Mesenchymal stem cell (in vitro differentiated cells and primary cell): ENCODE measurements around the gene ACAD10.
"Not testable (repeated sequence)": the region's sequence is repeated elsewhere in the genome, so short reads cannot be mapped to it uniquely, and the experiment has no call there.

Source experiments
- DNase-seq: peaks from one replicate; pipeline ENCODE4 v3.0.0-alpha.2; 2013
- H2AFZ ChIP-seq: one replicate; pipeline ENCODE4 v1.6.1; 2013; ENCODE audit warnings: low read depth, mild to moderate bottlenecking, control low read depth, inconsistent platforms, low read length, moderate library complexity
- H2AK5ac ChIP-seq: 2 replicates; pipeline ENCODE4 v1.6.1; 2013; ENCODE audit warnings: low read length, moderate library complexity, mild to moderate bottlenecking, inconsistent platforms; ENCODE audit not compliant: severe bottlenecking
- H2BK120ac ChIP-seq: one replicate; pipeline ENCODE4 v1.6.1; 2013; ENCODE audit warnings: low read depth, mild to moderate bottlenecking, inconsistent platforms, low read length, moderate library complexity
- H2BK12ac ChIP-seq, 2 experiments: one replicate each; pipeline ENCODE4 v1.6.1; 2013; ENCODE audit warnings: inconsistent platforms in 2 of 2, low read length in 2 of 2, mild to moderate bottlenecking in 2 of 2, moderate library complexity in 2 of 2, control low read depth in 1 of 2
- H2BK15ac ChIP-seq: one replicate; pipeline ENCODE4 v1.6.1; 2013; ENCODE audit warnings: mild to moderate bottlenecking, low read depth, inconsistent platforms; ENCODE audit not compliant: poor library complexity, severe bottlenecking
- H2BK5ac ChIP-seq: 2 replicates; pipeline ENCODE4 v1.6.1; 2013; ENCODE audit warnings: low read depth, mild to moderate bottlenecking, low read length, control low read depth, inconsistent platforms; ENCODE audit not compliant: poor library complexity, severe bottlenecking
- H3K14ac ChIP-seq, 2 experiments: one replicate each; pipeline ENCODE4 v1.6.1; 2013; ENCODE audit warnings: inconsistent platforms in 2 of 2, low read length in 2 of 2, control low read depth in 1 of 2, mild to moderate bottlenecking in 1 of 2, moderate library complexity in 1 of 2
- H3K18ac ChIP-seq, 2 experiments: one replicate each; pipeline ENCODE4 v1.6.1; 2013; ENCODE audit warnings: inconsistent platforms in 2 of 2, low read length in 2 of 2, control low read depth in 1 of 2, low read depth in 1 of 2, mild to moderate bottlenecking in 1 of 2
- H3K23ac ChIP-seq, 2 experiments: one replicate each; pipeline ENCODE4 v1.6.1; 2013; ENCODE audit warnings: inconsistent platforms in 2 of 2, low read length in 2 of 2, mild to moderate bottlenecking in 2 of 2, moderate library complexity in 2 of 2, control low read depth in 1 of 2
- H3K27ac ChIP-seq: 2 replicates; pipeline ENCODE4 v1.5.1; 2013; ENCODE audit warnings: mild to moderate bottlenecking, moderate library complexity, low read length, control low read depth, inconsistent platforms; ENCODE audit not compliant: poor library complexity, severe bottlenecking
- H3K27me3 ChIP-seq, 2 experiments: 2 replicates each; pipeline versions ENCODE4 v1.6.1 to v1.7.0; 2013; ENCODE audit warnings: low read length in 2 of 2, mild to moderate bottlenecking in 2 of 2, moderate library complexity in 2 of 2, control low read depth in 1 of 2, inconsistent platforms in 1 of 2; ENCODE audit not compliant: control insufficient read depth in 1 of 2, insufficient read depth in 1 of 2
- H3K36me3 ChIP-seq, 2 experiments: 2 replicates each; pipeline versions ENCODE4 v1.6.1 to v1.7.0; 2013; ENCODE audit warnings: low read length in 2 of 2, control low read depth in 1 of 2, inconsistent platforms in 1 of 2, low read depth in 1 of 2, mild to moderate bottlenecking in 1 of 2; ENCODE audit not compliant: insufficient read depth in 2 of 2, control insufficient read depth in 1 of 2
- H3K4ac ChIP-seq, 2 experiments: one replicate each; pipeline ENCODE4 v1.6.1; 2013; ENCODE audit warnings: inconsistent platforms in 2 of 2, low read length in 2 of 2, mild to moderate bottlenecking in 2 of 2, moderate library complexity in 2 of 2, control low read depth in 1 of 2, low read depth in 1 of 2
- H3K4me1 ChIP-seq: 2 replicates; pipeline ENCODE4 v1.6.1; 2013; ENCODE audit warnings: low read depth, low read length, control low read depth; ENCODE audit not compliant: control insufficient read depth, insufficient read depth
- H3K4me2 ChIP-seq: 2 replicates; pipeline ENCODE4 v1.6.1; 2013; ENCODE audit warnings: low read length, mild to moderate bottlenecking, inconsistent platforms; ENCODE audit not compliant: poor library complexity, severe bottlenecking
- H3K4me3 ChIP-seq, 2 experiments: 2 replicates each; pipeline versions ENCODE4 v1.5.1 to v1.7.0; 2013; ENCODE audit warnings: low read length in 2 of 2, mild to moderate bottlenecking in 2 of 2, control low read depth in 1 of 2, low read depth in 1 of 2; ENCODE audit not compliant: insufficient read depth in 1 of 2
- H3K79me1 ChIP-seq: replicated peaks from 2 replicates; pipeline ENCODE4 v1.6.1; 2013; ENCODE audit warnings: mild to moderate bottlenecking, control low read depth, low read length, inconsistent platforms; ENCODE audit not compliant: poor library complexity, severe bottlenecking
- H3K9ac ChIP-seq: 2 replicates; pipeline ENCODE4 v1.7.0; 2013; ENCODE audit warnings: mild to moderate bottlenecking, low read length, moderate library complexity
- H3K9me3 ChIP-seq: 2 replicates; pipeline ENCODE4 v1.7.0; 2013; ENCODE audit warnings: mild to moderate bottlenecking, low read length; ENCODE audit not compliant: control insufficient read depth
- H4K8ac ChIP-seq: one replicate; pipeline ENCODE4 v1.6.1; 2013; ENCODE audit warnings: inconsistent platforms, mild to moderate bottlenecking, low read length, moderate library complexity
- H4K91ac ChIP-seq: one replicate; pipeline ENCODE4 v1.6.1; 2013; ENCODE audit warnings: mild to moderate bottlenecking, low read length, inconsistent platforms
- WGBS: methylation state at CpG from one replicate; pipeline ENCODE4 v1.1.7; 2013; ENCODE audit warnings: mixed read lengths; 5-methylcytosine and 5-hydroxymethylcytosine counted together

ACAD10 gene

GRCh38 chr12:111739524-111739923, 53.7 kb downstream of the ACAD10 start:
- not testable (repeated sequence) for H2BK15ac ChIP-seq, H4K8ac ChIP-seq, H3K4me1 ChIP-seq, DNase-seq, H3K14ac ChIP-seq, H3K79me1 ChIP-seq, H3K4me2 ChIP-seq, H2AK5ac ChIP-seq, H2AFZ ChIP-seq, H3K27me3 ChIP-seq, H3K4me3 ChIP-seq, H3K4ac ChIP-seq, H3K9ac ChIP-seq, H2BK120ac ChIP-seq, H3K9me3 ChIP-seq, H2BK5ac ChIP-seq, H3K27ac ChIP-seq, H4K91ac ChIP-seq, H3K18ac ChIP-seq, H3K23ac ChIP-seq, H2BK12ac ChIP-seq
- WGBS: 98% methylated on average over 9 of the region's 9 CpGs
- peaks cover 21 to 23% of the 10 kb centered on the region in 2 experiments for H3K36me3 ChIP-seq

GRCh38 chr12:111741235-111741812, 55.5 kb downstream of the ACAD10 start:
- WGBS: 45% methylated on average over 3 of the region's 4 CpGs
- Histone ChIP-seq H4K91ac (no peak overlapping the region), H2AFZ (no peak overlapping the region), H3K9ac (no peak overlapping the region), H2BK120ac (no peak overlapping the region), H3K27ac (no peak overlapping the region), H3K4me3 (no peak overlapping the region), H3K36me3 (peaks cover 33% of the 10 kb centered on the region in 2 experiments), H3K79me1 (peaks cover 1% of the 10 kb centered on the region), H3K4ac (no peak overlapping the region), H2BK12ac (no peak overlapping the region), H3K9me3 (no peaks in the 10 kb centered on the region), H4K8ac (no peak overlapping the region), H3K27me3 (no peaks in the 10 kb centered on the region), H3K23ac (no peak overlapping the region), H3K18ac (no peak overlapping the region), H3K4me2 (no peak overlapping the region), H2BK15ac (no peak overlapping the region), H3K14ac (no peak overlapping the region), H3K4me1 (no peaks in the 10 kb centered on the region), H2BK5ac (no peak overlapping the region), H2AK5ac (no peak overlapping the region)
- no peak for DNase-seq

GRCh38 chr12:111745211-111745610, 59.4 kb downstream of the ACAD10 start:
- H2AFZ ChIP-seq: no peak overlapping the region
- H2BK120ac ChIP-seq: no peak overlapping the region
- H3K23ac ChIP-seq: no peak overlapping the region
- peaks cover 1% of the 10 kb centered on the region for H3K79me1 ChIP-seq
- no peak overlapping the region for H3K9ac ChIP-seq
- no peak overlapping the region for H3K14ac ChIP-seq
- peaks cover 46 to 48% of the 10 kb centered on the region in 2 experiments for H3K36me3 ChIP-seq
- no peaks in the 10 kb centered on the region for H3K27me3 ChIP-seq
- H3K4me3 ChIP-seq: no peak overlapping the region
- no peak overlapping the region for H3K18ac ChIP-seq
- no peak overlapping the region for H4K8ac ChIP-seq
- no peak overlapping the region for H4K91ac ChIP-seq
- H3K27ac ChIP-seq: no peak overlapping the region
- no peak for DNase-seq
- no peaks in the 10 kb centered on the region for H3K4me1 ChIP-seq
- H2BK15ac ChIP-seq: no peak overlapping the region
- 79% methylated on average over 2 of the region's 4 CpGs for WGBS
- no peak overlapping the region for H2BK5ac ChIP-seq
- no peak overlapping the region for H3K4me2 ChIP-seq
- no peak overlapping the region for H3K4ac ChIP-seq
- no peak overlapping the region for H2AK5ac ChIP-seq
- H3K9me3 ChIP-seq: no peaks in the 10 kb centered on the region
- no peak overlapping the region for H2BK12ac ChIP-seq

GRCh38 chr12:111747333-111747732, 61.5 kb downstream of the ACAD10 start:
- Histone ChIP-seq H4K91ac (peak overlapping the region; percentile 19), H3K4me1 (no peaks in the 10 kb centered on the region), H3K27me3 (no peaks in the 10 kb centered on the region), H2BK15ac (no peak overlapping the region), H3K36me3 (peaks cover 46 to 54% of the 10 kb centered on the region in 2 experiments), H3K4me2 (no peak overlapping the region), H3K9ac (no peak overlapping the region), H2BK12ac (no peak overlapping the region), H2BK5ac (no peak overlapping the region), H3K23ac (no peak overlapping the region), H3K9me3 (no peaks in the 10 kb centered on the region), H2BK120ac (no peak overlapping the region), H3K14ac (no peak overlapping the region), H2AFZ (no peak overlapping the region), H2AK5ac (no peak overlapping the region), H3K18ac (no peak overlapping the region), H3K4ac (no peak overlapping the region), H3K79me1 (no peaks in the 10 kb centered on the region), H3K4me3 (no peak overlapping the region), H3K27ac (no peak overlapping the region), H4K8ac (peak overlapping the region; percentile 21)
- no peak for DNase-seq
- 85% methylated on average over 9 of the region's 9 CpGs for WGBS
